A549 treated with Mapracorat at 1 μM for 4 hours (cell line): ENCODE results near the gene SLC22A8. TPM values are rescaled to one million over a fixed set of nuclear protein-coding genes. Genes with fewer than 3 reads are reported as not detected.

Experiments used
- total RNA-seq: library from RNA; stranded (reverse); fragments of 200-300 nt; extraction: Qiagen RNA extraction; gene quantifications from 5 replicates; pipeline ENCODE4 v1.2.3, GENCODE V29; 2022

The SLC22A8 gene
- not detected in 5 replicates for total RNA-seq

GRCh38 chr11:63015521-63016215 lies at the start of gene SLC22A8:
TSS of gene SLC22A8 (minus strand) at chr11:63015841. CDS start at chr11:63014958, 883 bp downstream.

GRCh38 chr11:62984451-62984991 lies 31.1 kb downstream of the SLC22A8 start, which contains the start of gene SLC22A6:
TSS of gene SLC22A6 (minus strand) at chr11:62984967. CDS start at chr11:62984690, 277 bp downstream.

Other genes with a start within 250 kb of the SLC22A8 start
- 11.7 to 16.5 TPM (median 12.7 TPM) in 5 replicates for gene TAF6L, start 244.4 kb downstream of the SLC22A8 start, total RNA-seq
- gene TMEM179B, start 228.4 kb downstream of the SLC22A8 start, total RNA-seq: 78.3 to 95.8 TPM (median 85.2 TPM) in 5 replicates
- gene TMEM223, start 223.8 kb downstream of the SLC22A8 start, total RNA-seq: 18.5 to 27.8 TPM (median 26.5 TPM) in 5 replicates
- gene NXF1, start 210.4 kb downstream of the SLC22A8 start, total RNA-seq: 41.1 to 56.6 TPM (median 51.1 TPM) in 5 replicates
- gene STX5, start 183.8 kb downstream of the SLC22A8 start, total RNA-seq: 19.5 to 24.9 TPM (median 24.1 TPM) in 5 replicates
- not detected in 5 replicates for gene TEX54, start 183.0 kb downstream of the SLC22A8 start, total RNA-seq
- 74.3 to 86.7 TPM (median 77.3 TPM) in 5 replicates for gene WDR74, start 176.3 kb downstream of the SLC22A8 start, total RNA-seq
- 846 to 1,033 TPM (median 970 TPM) in 5 replicates for gene SLC3A2, start 134.9 kb downstream of the SLC22A8 start, total RNA-seq
- gene CHRM1, start 94.5 kb downstream of the SLC22A8 start, total RNA-seq: 0.06 to 0.21 TPM (median 0.10 TPM) in 5 replicates
- gene SLC22A6, start 30.9 kb downstream of the SLC22A8 start, total RNA-seq: not detected in 5 replicates
- gene SLC22A24, start 128.4 kb upstream of the SLC22A8 start, total RNA-seq: not detected in 5 replicates
- not detected in 5 replicates for gene SLC22A25, start 227.8 kb upstream of the SLC22A8 start, total RNA-seq